Measurements from ENCODE around the gene SLCO4C1.
"Not testable (repeated sequence)": the region's sequence is repeated elsewhere in the genome, so short reads cannot be mapped to it uniquely, and the experiment has no call there.

The SLCO4C1 gene

GRCh38 chr5:102296178-102296817, at the start of gene SLCO4C1:
SLCO4C1 (minus strand) TSS chr5:102296284; CDS start chr5:102296262, 22 bp downstream.
- DNase-seq, result peak; percentile 47

- DNase-seq, result no peak
Observed at GRCh38 chr5:102341681-102342288, 45.7 kb upstream of the SLCO4C1 start.

GRCh38 chr5:102324714-102325113, 28.6 kb upstream of the SLCO4C1 start:
- DNase-seq, result no peak

- DNase-seq, result not testable (repeated sequence)
Observed at GRCh38 chr5:102318801-102319200, 22.7 kb upstream of the SLCO4C1 start.

GRCh38 chr5:102314328-102314727, 18.2 kb upstream of the SLCO4C1 start:
- DNase-seq, result no peak

- no peak for DNase-seq
Observed at GRCh38 chr5:102313912-102314311, 17.8 kb upstream of the SLCO4C1 start.

GRCh38 chr5:102312586-102313370, 16.7 kb upstream of the SLCO4C1 start:
- no peak for DNase-seq

GRCh38 chr5:102309586-102309985, 13.5 kb upstream of the SLCO4C1 start:
- DNase-seq, result no peak

GRCh38 chr5:102307232-102307631, 11.1 kb upstream of the SLCO4C1 start:
- DNase-seq, result no peak

- no peak for DNase-seq
Observed at GRCh38 chr5:102306121-102306520, 10.0 kb upstream of the SLCO4C1 start.

GRCh38 chr5:102295534-102296177, 428 bp downstream of the SLCO4C1 start:
- DNase-seq, result no peak

GRCh38 chr5:102294886-102295395, 1.1 kb downstream of the SLCO4C1 start:
- DNase-seq, result no peak

GRCh38 chr5:102290004-102290403, 6.1 kb downstream of the SLCO4C1 start:
- DNase-seq, result no peak

- no peak for DNase-seq
Observed at GRCh38 chr5:102289251-102289899, 6.7 kb downstream of the SLCO4C1 start.

GRCh38 chr5:102288630-102289029, 7.5 kb downstream of the SLCO4C1 start:
- no peak for DNase-seq

- no peak for DNase-seq
Observed at GRCh38 chr5:102286476-102286875, 9.6 kb downstream of the SLCO4C1 start.

- no peak for DNase-seq
Observed at GRCh38 chr5:102283102-102283797, 12.8 kb downstream of the SLCO4C1 start.

GRCh38 chr5:102279711-102280110, 16.4 kb downstream of the SLCO4C1 start:
- no peak for DNase-seq

- no peak for DNase-seq
Observed at GRCh38 chr5:102278231-102278630, 17.9 kb downstream of the SLCO4C1 start.

GRCh38 chr5:102277144-102277543, 18.9 kb downstream of the SLCO4C1 start:
- DNase-seq, result no peak

GRCh38 chr5:102271759-102272158, 24.3 kb downstream of the SLCO4C1 start:
- no peak for DNase-seq

- DNase-seq, result no peak
Observed at GRCh38 chr5:102270036-102270435, 26.0 kb downstream of the SLCO4C1 start.
